Stimulated activated CD4-positive, alpha-beta T cell treated with anti-CD3 and anti-CD28 coated beads, Interleukin-1b, Interleukin-23, amount 100 ng/mL, for 48 hours (primary cell): ENCODE measurements around the gene B3GALT5.

ENCODE experiments used
- DNase-seq: peaks from one replicate; pipeline ENCODE4 v3.0.0-alpha.2; 2020

B3GALT5 gene

DNA sequence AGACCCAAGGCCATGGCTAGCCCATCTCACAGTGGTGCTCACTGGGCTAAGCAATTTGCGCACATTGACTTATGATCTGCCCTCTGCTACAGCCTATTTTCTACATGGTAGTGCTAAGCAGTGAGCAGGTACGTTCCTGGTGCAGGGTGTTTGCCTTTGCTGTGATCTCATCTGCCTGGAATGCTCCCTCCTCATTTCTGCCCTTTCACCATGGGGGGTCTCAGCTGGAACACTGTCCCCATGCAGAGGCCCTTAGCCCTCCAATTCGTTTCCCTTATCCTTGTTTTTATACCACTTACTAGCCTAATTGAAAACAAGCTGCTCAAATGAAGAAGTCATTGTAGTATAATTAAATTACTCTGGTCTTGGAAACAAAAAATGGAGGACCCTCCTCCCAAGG is 2.0 kb upstream of the B3GALT5 start:
- DNase-seq: no peak

DNA sequence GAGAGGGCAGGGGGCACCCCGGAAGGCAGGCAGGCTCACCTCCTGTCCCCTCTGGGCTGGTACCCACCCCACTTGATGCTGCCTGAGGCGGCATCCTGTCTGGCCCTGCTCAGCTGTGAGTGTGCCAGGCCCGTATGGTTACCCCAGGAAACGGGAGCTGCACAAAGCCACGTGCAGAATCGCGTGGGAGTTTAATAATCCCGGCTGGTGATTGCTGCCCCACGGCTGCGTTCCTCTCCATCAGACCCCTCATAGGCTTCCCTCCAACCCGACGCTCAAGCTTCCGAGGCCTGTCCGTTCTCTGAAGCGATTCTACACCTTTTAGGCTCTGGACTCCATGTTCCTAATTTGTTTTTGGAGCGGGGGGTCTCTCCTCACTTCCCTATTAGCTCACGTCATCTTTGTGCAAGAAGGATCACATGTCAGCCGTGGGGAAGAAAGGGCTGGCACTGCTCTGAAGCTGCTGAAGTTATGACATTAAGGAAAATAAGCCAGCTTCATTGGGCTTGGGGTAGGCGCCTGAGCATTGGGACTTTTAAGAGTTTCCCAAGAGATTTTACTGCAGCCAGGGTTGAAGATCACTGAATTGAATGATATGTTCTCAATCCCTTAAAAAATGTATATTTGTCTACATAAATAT is 1.1 kb upstream of the B3GALT5 start:
- no peak for DNase-seq

DNA sequence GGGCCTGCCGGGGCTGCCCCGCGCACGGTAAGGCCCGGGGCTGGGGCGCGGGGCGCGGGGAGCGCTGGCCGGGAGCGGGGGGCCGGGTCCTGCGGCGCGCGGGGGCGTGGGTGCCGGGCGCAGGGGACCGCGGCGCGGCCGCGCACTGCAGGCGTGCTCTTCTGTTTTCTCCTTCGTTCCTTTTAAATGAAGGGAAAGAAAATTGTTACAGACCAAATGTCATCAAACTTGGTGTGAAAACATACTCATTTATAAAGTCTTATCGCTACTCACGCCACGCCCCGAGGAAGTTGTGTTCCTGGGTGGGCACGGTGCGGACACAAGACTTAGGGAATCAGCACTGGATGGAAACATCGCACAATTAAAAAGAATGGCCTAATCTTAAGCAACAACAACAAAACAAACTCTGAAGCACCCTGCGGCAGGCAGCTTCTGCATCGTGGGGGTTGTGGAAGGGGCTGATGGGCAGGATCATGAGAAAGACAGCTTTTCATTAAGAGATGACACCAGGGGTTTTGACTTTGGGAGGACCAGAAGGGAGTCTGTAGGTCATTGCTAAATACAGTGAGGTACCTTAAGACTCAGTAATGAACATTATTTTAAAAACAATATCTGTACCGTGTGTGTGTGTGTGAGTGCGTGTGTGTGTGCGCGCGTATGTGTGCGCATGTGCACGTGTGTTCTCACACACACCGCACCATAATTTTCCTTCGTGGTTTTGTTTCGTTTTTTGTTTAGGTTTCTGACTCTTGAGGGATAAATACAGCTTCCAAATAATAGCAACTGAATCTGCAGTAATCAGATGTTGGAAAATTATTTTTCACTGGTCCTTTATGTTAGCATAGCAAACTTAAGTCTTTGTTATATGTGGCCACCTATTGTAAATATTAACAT is 548 bp downstream of the B3GALT5 start:
- DNase-seq: no peak

DNA sequence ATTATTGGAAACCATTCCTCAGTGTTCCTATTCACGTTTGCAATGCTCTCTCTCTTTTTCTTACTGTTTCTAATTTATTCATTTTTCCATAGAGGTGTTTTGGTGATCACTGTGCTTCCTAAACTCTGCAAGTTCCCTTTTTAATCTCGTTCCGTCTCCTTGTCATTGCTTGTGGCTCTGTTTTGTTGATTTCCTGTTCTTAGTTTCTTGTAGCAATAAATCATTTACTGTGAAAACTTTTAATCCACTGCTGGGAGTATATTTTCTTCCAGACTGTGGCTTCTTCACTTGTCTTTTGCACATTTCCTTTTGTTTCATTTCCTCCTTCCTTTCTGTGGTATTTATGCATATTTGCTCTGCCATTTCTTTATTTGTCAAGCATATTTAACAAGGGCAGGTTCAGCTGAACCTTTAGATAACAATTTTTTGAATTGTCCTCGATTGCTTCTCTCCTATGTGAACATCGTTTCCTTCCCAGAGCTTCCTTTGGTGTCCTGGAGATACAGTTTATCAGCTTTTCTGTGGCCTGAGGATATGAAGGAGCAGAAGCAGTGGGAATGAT is 3.6 kb downstream of the B3GALT5 start:
- no peak for DNase-seq

DNA sequence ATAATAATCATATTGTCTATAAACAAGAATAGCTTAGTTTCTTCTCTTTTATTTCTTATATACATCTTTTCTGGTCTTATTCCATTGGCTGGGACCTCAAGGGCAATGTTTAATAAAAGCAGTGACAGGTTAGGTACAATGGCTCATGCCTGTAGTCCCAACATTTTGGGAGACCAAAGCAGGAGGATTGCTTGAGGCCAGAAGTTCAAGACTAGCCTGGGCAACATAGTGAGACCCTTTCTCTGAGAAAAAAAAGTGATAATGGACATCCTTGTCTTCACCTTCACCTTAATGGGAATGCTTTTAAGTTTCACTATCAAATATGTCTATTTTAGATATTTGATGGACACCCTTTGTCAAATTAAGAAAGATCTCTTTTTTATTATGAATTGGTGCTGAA is 8.1 kb downstream of the B3GALT5 start:
- no peak for DNase-seq

DNA sequence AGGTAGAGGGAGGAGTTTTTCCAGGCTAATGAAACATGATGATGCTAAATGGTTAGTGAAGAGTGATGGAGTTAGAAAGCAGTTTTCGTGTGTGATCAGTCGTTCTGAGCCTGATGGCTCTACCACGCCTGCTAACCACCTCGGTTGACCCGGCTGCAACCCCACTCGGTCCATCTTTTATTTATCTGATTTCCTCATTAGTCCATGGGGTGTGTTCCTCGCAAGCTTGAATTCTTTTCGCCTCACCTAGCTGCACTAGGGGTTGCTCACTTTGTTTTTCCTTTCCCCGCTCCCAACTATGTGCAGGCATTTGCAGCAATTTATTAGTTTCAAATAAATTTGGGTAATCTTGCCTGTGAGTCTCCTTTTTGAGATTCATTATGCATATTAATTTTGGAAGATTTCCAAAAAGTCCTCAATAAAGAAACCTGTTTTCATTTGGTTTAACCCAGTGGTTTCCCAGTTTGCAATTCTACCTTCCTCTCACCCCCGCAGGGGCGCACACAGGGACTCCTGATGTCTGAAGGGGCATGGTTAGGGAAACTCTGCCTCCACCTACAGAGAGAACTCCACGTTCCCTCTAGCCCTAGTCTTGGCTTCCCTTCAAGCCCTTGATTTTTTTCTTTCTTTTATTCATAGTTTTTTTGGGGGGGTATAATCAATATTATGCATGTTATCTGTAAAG is 12.6 kb downstream of the B3GALT5 start:
- DNase-seq: no peak

DNA sequence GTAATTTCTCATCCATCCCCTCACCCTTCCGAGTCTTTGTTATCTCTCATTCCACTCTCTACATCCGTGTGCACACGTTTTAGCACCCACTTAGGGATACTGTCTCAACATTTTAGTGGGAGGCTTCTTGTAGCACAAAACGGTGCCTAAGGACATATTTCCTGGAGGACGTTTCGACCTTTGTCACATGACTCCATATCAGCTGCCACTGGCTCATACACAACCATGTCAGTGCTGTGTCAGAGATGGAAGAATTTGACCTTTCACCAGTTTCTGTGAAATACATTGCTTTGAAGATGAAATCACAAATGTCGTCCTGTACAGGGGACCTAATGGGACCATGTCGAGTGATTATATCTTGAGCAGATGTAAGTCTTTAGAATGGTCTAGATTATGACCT is 15.6 kb downstream of the B3GALT5 start:
- no peak for DNase-seq

DNA sequence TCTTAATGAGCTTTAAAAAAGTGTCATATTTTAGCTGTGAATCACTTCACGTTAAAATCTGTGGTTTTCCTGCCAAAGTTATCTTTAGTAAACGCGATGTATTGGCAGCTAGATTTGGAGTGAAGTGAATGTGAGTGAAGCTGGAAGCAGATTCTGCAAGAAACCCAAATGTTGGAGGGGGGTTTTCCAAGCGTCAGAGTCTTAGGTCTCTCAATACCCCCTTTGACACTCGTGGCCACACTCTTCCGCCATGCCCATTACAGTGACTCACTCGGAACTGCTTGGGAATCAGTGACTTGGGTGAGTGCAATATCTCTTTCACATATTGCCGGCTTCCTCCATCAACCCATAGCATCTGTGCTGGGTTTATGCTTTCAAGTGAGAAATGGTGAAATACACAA is 17.5 kb downstream of the B3GALT5 start:
- no peak for DNase-seq

DNA sequence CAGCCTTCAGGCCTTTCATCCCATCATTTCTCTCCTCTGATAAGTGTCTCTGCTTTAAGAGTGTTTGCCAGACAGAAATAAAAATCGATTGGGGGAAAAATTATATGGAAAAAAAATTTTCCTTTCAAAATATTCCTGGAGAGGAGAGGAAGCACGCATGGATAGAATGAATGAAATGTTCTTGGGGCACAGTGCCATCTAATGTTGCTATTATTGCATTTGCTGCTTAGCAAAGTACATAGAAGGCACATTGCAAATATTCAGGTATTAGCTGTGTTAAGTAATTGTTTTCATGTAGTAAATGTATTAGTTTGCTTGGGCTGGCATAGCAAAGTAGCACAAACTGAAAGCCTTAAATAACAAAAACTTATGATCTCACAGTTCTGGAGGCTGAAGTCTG is 18.1 kb downstream of the B3GALT5 start:
- DNase-seq: no peak

DNA sequence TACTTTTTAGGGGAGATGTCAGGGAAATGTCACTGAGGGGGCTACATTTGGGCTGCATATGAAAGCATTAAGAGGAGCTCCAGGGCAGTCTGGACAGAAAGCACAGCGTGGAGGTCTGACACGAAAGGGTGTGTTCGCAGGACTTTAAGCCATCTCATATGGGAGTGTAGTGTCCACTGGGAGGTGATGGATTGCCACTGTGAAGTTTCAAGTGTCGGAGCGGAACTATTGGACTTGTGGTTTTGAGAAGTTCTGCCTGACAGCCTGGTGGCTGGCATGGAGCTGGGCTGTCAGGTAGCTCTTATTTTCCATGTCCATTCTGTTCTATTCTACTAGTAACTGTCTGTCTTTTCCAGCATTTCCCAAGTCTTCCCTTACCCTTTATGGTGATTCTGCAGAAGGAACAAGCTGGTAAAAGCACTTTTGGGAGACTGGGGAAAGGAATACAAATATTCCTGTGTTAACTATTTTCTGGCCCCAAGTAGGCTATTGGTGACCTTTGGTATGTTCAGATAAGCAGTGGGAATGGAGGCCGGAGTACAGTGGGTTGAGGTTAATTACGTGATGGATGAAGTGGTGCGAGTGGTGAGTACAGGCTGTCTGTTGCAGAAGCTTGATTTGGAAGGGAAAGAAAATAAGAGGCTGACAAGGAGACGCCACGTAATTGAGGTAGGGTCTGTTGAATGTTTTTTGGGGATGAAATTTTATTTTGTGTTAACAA is 19.3 kb downstream of the B3GALT5 start:
- no peak for DNase-seq

DNA sequence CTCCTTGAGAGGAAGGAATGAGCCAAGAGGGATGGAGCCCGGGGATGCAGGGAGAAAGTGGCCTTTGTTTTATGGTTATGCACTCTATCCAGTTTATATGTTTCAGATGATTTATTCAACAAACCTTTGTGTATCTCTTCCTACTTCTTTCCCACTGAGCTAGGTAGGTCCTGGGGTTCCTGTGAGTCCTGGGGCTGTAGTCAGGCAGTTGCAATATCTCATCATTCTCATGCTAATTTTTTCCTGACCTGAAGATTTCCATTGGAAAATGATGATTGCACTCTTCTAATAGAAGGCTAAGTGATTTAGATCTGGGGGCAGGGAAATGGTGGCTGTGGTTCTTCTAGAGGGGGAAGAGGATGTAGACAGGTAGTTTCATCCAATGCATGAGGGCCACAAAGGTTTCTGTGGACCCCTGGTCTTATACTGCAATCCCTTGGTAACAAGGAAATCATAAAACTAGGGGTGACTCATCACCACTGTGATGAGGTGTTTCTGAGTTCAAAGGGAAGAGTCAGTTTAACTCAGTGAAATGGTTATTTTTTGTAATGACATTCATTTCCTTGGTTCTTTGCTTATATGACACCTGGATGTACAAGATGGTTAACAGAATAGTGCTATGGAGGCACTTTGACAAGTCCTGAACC is 20.2 kb downstream of the B3GALT5 start:
- no peak for DNase-seq

DNA sequence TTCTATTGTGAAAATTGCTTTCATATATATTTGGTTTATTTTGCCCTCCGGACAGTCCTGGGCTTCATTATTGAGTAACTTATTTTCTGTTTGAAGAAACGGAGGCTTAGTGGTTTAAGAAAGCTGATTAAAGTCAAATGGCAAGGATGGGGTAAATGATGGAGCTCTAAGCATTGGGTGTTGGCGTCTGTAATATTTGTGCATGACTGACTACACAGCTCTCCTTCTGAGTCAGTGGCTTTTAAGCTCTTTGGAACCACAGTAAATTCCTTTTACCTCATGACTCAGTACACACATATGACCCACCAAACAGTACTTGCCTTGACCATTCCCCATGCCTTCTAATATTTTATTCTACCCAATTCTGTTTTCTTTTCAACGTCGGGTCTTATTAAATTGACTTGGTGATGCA is 21.0 kb downstream of the B3GALT5 start:
- no peak for DNase-seq

DNA sequence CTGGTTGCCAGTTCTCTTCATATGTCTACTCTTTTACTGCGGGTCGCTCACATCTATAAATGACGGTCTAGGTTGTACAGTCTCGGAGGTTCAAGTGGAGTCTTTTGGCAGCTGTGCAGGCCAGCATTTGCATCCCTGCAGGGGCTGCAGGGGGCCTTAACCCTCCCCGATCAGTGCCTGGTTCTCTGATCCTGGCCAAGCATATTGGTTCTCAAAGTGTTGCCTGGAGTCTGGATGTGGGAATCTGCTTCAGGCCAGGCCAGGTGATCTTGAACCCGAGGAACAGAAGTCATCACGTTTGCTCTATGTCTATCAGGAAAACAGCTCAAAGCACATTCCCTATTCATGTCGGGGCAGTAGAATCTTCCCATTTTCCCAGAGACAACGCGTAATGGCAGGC is 21.8 kb downstream of the B3GALT5 start:
- DNase-seq: no peak

DNA sequence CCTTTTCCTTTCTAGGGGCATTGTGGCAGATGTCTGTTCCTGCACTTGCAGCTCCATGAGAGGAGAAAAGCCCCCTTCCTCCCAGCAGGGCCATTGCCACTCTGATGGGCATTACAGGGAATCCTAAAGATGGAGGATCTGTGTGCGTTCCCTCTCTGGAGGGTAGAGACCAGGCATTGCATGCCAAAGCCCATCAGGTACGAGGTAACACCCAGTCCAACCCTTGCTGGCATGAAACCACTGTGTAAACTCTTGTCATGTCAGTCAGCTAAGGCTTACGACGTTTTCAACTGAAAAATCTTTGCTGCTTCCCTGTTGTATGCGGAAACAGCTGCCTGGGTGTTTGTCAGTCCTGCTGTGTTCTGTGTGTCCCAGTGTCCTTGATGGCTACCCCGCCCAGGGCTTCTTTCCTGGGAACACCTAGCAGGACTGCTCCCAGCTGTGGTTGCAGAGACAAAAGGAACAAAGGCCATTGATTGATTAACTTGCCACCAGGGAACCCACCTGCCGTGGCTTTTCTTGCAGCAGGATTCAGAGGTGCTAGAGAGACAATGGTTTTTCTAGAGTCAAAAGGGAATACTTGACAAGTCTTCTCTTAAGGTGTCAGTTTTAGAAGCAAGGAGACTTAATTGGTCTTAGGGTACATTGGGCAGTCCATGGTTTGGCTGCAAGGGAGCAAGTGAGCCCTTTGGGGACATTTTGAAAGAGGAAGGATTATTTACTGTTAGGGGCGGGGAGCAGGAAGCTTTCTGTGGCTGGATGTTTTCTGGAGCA is 24.6 kb downstream of the B3GALT5 start:
- DNase-seq: no peak

DNA sequence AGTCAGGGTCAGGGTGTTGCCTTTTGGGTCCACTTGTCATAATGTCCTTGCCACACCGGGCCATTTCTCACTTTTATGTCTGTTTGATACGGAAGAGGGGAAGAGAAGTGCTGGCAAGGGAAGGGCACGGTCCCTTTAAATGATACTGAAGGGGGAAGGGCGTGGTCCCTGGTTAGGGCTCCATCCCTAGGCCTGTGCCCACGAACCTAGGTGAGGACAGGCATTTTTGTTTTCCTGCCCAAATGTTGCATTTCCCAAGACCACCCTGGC is 25.2 kb downstream of the B3GALT5 start:
- no peak for DNase-seq

DNA sequence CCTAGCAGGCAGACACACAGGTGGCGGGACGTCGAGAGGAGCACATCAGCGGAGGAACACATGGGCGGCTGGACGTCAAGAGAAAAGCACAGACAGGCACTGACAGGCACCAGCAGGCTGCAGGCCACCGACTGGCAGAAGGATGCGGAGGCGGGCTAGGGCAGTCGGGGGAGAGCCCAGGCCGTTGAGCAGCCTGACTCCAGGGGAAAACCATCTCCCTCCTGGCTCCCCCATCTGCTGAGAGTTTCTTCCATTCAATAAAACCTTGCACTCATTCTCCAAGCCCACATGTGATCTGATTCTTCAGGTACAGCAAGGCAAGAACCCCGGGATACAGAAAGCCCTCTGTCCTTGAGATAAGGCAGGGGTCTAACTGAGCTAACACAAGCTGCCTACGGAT is 25.5 kb downstream of the B3GALT5 start:
- no peak for DNase-seq

DNA sequence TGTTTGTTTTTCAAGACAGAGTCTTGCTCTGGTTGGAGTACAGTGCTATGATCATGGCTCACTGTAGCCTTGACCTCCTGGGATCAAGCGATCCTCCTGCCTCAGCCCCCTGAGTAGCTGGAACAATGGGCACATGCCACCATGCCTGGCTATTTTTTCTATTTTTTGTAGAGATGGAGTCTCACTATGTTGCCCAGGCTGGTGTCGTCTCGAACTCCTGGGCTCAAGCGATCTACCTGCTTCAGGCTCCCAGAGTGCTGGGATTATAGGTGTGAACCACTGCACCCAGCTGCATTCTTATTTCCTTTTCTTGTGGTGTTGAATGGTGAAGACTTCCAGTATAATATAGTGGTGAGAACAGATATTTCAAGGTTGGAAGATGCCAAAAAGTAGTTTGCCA is 28.0 kb downstream of the B3GALT5 start:
- no peak for DNase-seq

DNA sequence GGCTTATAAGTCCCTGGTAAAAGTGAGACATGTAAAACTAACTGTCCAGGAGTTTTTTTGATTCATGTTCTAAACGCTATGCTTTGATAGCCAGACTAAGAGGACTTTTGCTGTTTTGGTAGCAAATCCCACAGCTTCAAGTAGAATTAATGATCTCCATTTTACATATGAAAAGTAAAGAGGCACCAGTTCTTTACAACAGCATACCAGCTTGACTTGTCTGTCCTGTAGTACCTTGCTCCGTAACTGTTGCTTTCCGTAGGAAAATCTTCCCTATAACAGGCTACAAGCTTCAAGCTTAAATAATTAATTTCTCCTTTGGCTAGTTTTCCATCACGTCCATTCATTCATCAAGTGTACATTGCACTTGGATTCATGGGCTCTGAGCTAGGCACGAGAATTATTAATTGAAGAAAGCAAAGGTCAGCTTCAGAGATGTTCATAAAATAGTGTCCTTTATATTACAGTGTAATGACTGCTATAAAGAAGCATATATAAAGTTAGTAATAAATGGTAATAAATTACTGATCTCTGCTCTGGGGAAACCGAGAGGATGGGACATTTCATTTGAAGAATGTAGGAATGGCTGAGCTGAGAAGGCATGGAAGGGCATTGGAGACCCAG is 29.2 kb downstream of the B3GALT5 start:
- DNase-seq: no peak

DNA sequence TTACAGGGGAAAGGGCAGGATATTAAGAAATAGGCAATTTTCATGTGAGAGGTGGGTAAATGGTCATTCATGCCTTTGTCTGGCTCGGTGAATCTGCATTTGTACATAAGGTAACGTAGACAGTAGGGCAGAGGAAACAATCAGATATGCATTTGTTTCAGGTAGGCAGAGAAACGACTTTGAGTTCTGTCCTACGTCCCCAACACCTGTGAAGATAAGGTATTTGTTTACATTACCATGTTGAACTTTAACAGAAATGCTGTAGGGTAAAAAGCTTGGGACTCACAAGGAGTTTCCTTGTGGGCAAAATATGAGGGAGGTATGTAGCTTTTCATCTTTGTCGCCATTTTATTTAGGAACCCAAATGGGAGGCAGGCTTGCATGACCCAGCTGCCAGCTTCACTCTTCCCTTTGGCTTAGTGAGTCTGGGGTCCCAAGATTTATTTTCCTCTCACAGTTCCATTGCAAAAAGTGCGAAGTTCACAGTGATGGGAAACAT is 31.4 kb downstream of the B3GALT5 start:
- no peak for DNase-seq

DNA sequence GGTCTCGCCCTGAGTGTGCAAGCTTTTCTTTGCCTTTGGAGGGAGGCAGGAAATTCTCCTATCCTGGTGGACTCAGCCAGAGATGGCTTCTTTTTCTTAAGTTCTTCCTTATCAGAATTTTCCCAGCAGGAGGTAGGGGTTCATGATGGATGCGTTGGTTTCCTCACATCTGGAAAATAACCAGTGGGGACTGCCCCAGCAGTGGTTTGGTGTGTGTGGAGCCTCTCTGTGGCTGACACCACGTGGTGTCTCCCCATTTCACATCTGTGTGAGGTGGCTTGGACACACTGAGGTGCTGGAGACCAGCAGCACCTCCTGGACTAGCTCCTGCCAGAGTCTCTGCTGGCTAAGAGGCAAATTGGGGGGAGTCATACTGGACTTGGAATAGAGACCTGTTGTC is 32.6 kb downstream of the B3GALT5 start:
- no peak for DNase-seq

DNA sequence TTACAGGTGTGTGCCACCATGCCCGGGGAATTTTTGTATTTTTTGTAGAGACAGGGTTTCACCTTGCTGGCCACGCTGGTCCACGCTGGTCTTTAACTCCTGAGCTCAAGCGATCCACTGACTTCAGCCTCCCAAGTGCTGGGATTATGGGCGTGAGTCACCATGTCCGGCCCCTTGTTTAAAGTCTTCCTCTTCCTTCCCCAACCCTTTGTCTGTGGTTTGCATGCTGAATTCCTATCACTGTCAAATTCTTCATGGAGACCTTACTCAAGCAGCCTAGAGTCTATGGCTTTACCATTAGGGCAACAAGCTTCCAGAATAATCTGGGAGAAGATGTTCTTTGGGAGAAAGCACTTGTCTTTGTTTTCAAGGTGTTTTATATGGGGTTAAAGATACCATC is 34.7 kb downstream of the B3GALT5 start:
- DNase-seq: no peak
